ENCODE results near the gene FAM193B.

The FAM193B gene

GRCh38 chr5:177474846-177475562, 79.4 kb downstream of the FAM193B start:
- Histone ChIP-seq H3K27me3 (ENCODE audit: control insufficient read depth, insufficient read depth, low read length) (no peaks in the 10 kb centered on the region), H3K9me3 (ENCODE audit: control insufficient read depth, insufficient read depth, low read length) (no peaks in the 10 kb centered on the region), H3K4me1 (ENCODE audit: control insufficient read depth, insufficient read depth, low read length) (peaks cover 25% of the 10 kb centered on the region), H3K4me3 (ENCODE audit: low read depth, low read length) (no peak overlapping the region), H3K9ac (ENCODE audit: low read depth, low read length) (no peak overlapping the region), H3K36me3 (ENCODE audit: control insufficient read depth, insufficient read depth, low read length) (peaks cover 18% of the 10 kb centered on the region)

GRCh38 chr5:177474002-177474476, 80.3 kb downstream of the FAM193B start:
- Histone ChIP-seq H3K9me3 (ENCODE audit: control insufficient read depth, insufficient read depth, low read length) (no peaks in the 10 kb centered on the region), H3K9ac (ENCODE audit: low read depth, low read length) (peak overlapping the region; percentile 9), H3K27me3 (ENCODE audit: control insufficient read depth, insufficient read depth, low read length) (no peaks in the 10 kb centered on the region), H3K4me3 (ENCODE audit: low read depth, low read length) (peak overlapping the region; percentile 24), H3K36me3 (ENCODE audit: control insufficient read depth, insufficient read depth, low read length) (peaks cover 18% of the 10 kb centered on the region), H3K4me1 (ENCODE audit: control insufficient read depth, insufficient read depth, low read length) (peaks cover 30% of the 10 kb centered on the region)

GRCh38 chr5:177473443-177474001, 80.8 kb downstream of the FAM193B start, which contains the start of gene DBN1:
DBN1 (minus strand) TSS chr5:177473634; CDS start chr5:177473521, 113 bp downstream.
- H3K9ac ChIP-seq (ENCODE audit: low read depth, low read length): peak within 1 kb of the TSS; percentile 83
- no peaks in the 10 kb centered on the region for H3K9me3 ChIP-seq (ENCODE audit: control insufficient read depth, insufficient read depth, low read length)
- H3K4me1 ChIP-seq (ENCODE audit: control insufficient read depth, insufficient read depth, low read length): peaks cover 30% of the 10 kb centered on the region
- no peaks in the 10 kb centered on the region for H3K27me3 ChIP-seq (ENCODE audit: control insufficient read depth, insufficient read depth, low read length)
- H3K4me3 ChIP-seq (ENCODE audit: low read depth, low read length): peak within 1 kb of the TSS; percentile 81
- H3K36me3 ChIP-seq (ENCODE audit: control insufficient read depth, insufficient read depth, low read length): peaks cover 21% of the 10 kb centered on the region

GRCh38 chr5:177472460-177473442, 81.6 kb downstream of the FAM193B start:
- Histone ChIP-seq H3K36me3 (ENCODE audit: control insufficient read depth, insufficient read depth, low read length) (peaks cover 28% of the 10 kb centered on the region), H3K27me3 (ENCODE audit: control insufficient read depth, insufficient read depth, low read length) (no peaks in the 10 kb centered on the region), H3K4me1 (ENCODE audit: control insufficient read depth, insufficient read depth, low read length) (peaks cover 30% of the 10 kb centered on the region)

GRCh38 chr5:177471610-177472356, 82.6 kb downstream of the FAM193B start:
- H3K9ac ChIP-seq (ENCODE audit: low read depth, low read length): peak overlapping the region; percentile 83
- H3K9me3 ChIP-seq (ENCODE audit: control insufficient read depth, insufficient read depth, low read length): no peaks in the 10 kb centered on the region
- no peaks in the 10 kb centered on the region for H3K27me3 ChIP-seq (ENCODE audit: control insufficient read depth, insufficient read depth, low read length)
- peaks cover 30% of the 10 kb centered on the region for H3K4me1 ChIP-seq (ENCODE audit: control insufficient read depth, insufficient read depth, low read length)
- H3K4me3 ChIP-seq (ENCODE audit: low read depth, low read length): peak overlapping the region; percentile 81
- peaks cover 37% of the 10 kb centered on the region for H3K36me3 ChIP-seq (ENCODE audit: control insufficient read depth, insufficient read depth, low read length)

More at GRCh38 chr5:177472460-177473442, 81.6 kb downstream of the FAM193B start:
- H3K4me3 ChIP-seq (ENCODE audit: low read depth, low read length): peak overlapping the region; percentile 81
- H3K9ac ChIP-seq (ENCODE audit: low read depth, low read length): peak overlapping the region; percentile 83
- H3K9me3 ChIP-seq (ENCODE audit: control insufficient read depth, insufficient read depth, low read length): no peaks in the 10 kb centered on the region

- H3K9me3 ChIP-seq (ENCODE audit: control insufficient read depth, insufficient read depth, low read length): no peaks in the 10 kb centered on the region
- peak overlapping the region; percentile 81 for H3K4me3 ChIP-seq (ENCODE audit: low read depth, low read length)
- H3K9ac ChIP-seq (ENCODE audit: low read depth, low read length): no peak overlapping the region
- H3K36me3 ChIP-seq (ENCODE audit: control insufficient read depth, insufficient read depth, low read length): peaks cover 46% of the 10 kb centered on the region
- H3K27me3 ChIP-seq (ENCODE audit: control insufficient read depth, insufficient read depth, low read length): no peaks in the 10 kb centered on the region
- peaks cover 30% of the 10 kb centered on the region for H3K4me1 ChIP-seq (ENCODE audit: control insufficient read depth, insufficient read depth, low read length)
Measured at GRCh38 chr5:177470759-177471536, 83.4 kb downstream of the FAM193B start.
